GM12878 (cell line): ENCODE results near the gene TSTD2.

Source experiments
- BCLAF1 ChIP-seq: fragments of 450-650 bp; IDR thresholded peaks from 2 replicates; pipeline ENCODE4 v1.6.1; 2017; ENCODE audit warnings: antibody characterized with exemption, mild to moderate bottlenecking, moderate library complexity
- CTCF ChIP-seq, 3 experiments: IDR thresholded peaks in 2 of 3; conservative IDR thresholded peaks in 1 of 3; 2 replicates each; pipeline ENCODE4 v1.5.1; 2011; ENCODE audit warnings: low read depth in 3 of 3, low read length in 3 of 3, mild to moderate bottlenecking in 3 of 3, control low read depth in 2 of 3, moderate library complexity in 2 of 3, inconsistent platforms in 1 of 3, mixed read lengths in 1 of 3; ENCODE audit not compliant: control insufficient read depth in 2 of 3, insufficient read depth in 1 of 3; ENCODE audit errors: extremely low read depth in 1 of 3
- LARP7 ChIP-seq: fragments of 450-650 bp; IDR thresholded peaks from 2 replicates; pipeline ENCODE4 v1.6.1; 2017; ENCODE audit warnings: mild to moderate bottlenecking
- PAX5 ChIP-seq: IDR thresholded peaks from 2 replicates; pipeline ENCODE4 v1.6.1; 2011; ENCODE audit warnings: low read depth, low read length, borderline replicate concordance
- SIX5 ChIP-seq: IDR thresholded peaks from 2 replicates; pipeline ENCODE4 v1.6.1; 2011; ENCODE audit warnings: mild to moderate bottlenecking, low read depth, low read length, moderate library complexity; ENCODE audit not compliant: severe bottlenecking
- TCF12 ChIP-seq: IDR thresholded peaks from 2 replicates; pipeline ENCODE4 v1.6.1; 2011; ENCODE audit warnings: low read depth, mild to moderate bottlenecking, low read length
- ZNF274 ChIP-seq: IDR thresholded peaks from one replicate; pipeline ENCODE4 v1.8.0; 2011; ENCODE audit not compliant: insufficient read length, insufficient read depth

GRCh38 chr9:97591535-97591934 is 41.6 kb downstream of the TSTD2 start:
- TF ChIP-seq SIX5 = no peak
- TF ChIP-seq ZNF274 = no peak
- no peak for TF ChIP-seq BCLAF1
- TF ChIP-seq TCF12 = no peak
- no peak for TF ChIP-seq PAX5
- TF ChIP-seq CTCF (IDR thresholded peaks at IDR 0.05 in 2 of 3, conservative IDR thresholded peaks at IDR 0.05 in 1 of 3; ENCODE audit: control insufficient read depth in 2 of 3, extremely low read depth in 1 of 3, insufficient read depth in 1 of 3, low read depth in 3 of 3, low read length in 3 of 3) = 0 out of 6 replicates have a peak, but pooled peaks have one; percentile 5 to 13 (median 5)
- no peak for TF ChIP-seq LARP7
